ENCODE results near the gene NOX5.

The NOX5 gene

DNA sequence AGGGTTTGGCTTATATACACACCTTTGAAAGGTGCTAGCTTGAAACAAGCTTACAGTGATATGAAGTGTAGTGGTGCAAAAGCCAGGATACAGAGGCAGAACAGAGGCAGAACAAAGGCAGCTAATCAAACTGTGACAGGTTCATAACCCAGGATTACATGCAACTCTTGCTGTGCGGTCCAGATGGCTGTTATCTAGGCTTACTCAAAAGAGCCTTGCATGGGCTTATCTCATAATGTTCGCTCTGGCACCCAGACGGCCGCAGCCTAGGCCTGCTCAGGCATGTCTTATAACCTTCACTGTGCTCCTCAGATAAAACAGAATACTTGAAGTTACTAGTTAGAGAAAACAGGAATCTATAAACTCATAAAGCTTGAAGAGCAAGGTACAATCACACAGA is 22.8 kb upstream of the NOX5 start:
- DNase-seq = no peak

DNA sequence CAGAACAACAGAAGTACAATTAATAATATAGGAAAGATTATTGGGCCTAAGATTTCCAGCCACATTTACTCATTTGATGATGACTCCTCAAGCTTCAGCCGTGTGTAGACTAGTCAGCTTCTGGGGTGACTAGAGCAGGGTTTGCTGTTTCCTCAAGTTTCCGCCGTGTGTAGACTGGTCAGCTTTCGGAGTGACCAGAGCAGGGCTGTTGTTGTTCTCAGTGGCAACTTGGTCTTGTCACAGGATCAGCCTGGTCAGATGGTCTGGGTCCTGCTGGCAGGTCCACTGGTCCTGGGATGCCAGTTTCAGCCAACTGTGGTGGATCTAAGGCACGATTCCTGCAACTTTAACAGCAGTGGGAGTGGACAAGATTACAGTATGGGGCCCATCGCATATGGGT is 21.8 kb upstream of the NOX5 start:
- no peak for DNase-seq

DNA sequence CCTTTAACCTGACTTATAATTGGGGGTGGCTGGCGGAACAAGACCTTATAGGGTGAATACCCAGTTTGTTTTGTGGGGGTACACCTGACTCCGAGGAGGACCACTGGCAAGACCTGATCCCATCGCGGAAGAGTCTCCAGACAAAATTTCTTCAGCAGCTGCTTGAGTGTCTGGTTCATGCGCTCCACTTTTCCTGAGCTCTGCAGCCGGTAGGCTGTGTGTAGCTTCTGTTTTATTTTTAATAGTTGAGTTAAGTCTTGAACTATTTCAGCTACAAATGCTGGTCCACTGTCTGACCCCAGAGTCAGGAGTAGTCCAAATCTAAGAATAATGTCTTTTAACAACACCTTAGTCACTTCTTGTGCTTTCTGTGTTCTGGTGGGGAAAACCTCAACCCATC is 21.2 kb upstream of the NOX5 start:
- DNase-seq = no peak

DNA sequence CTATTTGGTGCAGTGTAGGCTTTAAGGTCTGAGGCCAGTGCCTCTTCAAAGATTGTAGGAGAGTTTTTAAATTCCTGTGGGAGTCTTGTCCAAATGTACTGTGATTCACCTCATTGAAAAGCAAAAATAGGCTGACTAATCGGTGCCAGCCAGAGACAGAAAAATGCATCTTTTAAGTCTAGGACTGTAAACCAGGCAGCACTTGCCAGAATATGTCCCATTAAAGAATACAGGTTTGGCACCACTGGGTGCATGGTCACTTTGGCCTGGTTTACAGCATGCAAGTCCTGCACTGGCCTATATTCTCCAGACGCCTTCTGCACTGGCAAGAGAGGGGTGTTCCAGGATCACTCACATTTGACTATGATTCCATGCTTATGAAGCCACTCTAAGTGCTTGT is 20.3 kb upstream of the NOX5 start:
- DNase-seq = no peak

DNA sequence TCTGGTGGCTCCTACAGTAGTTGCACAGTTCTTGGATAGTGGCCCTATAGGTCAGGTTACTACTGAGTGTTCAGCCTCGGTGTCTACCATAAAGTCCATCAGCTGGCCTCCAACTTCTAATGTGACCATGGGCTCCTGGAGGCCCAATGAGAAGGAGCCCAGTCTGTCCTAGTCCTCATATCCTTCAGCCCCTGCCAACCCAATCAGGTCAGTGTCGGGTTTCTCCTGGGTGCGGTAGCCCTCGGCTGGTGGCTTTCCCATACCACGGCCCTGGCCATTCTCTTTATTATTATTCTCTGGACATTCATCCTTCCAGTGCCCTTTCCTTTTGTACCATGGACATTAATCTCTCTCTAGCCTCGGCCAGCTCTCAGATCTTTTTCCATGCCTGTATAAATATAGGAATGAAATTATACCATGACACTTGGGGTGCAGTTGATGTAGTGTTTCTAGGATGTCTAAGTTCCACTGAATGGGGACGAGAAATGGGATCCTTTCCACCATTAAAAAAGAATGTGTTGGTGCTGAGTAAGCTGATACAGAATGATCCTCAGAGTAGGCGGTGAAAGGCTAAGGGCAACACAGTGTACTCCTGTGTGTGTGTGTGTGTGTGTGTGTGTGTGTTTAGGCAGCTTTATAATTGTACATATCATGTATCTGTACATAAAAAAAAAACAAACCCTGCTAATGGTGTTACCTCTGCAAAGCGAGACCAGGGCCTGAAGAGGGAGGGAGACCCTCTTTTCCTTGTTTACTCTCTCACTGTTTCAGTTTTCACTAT is 19.3 kb upstream of the NOX5 start:
- no peak for DNase-seq

DNA sequence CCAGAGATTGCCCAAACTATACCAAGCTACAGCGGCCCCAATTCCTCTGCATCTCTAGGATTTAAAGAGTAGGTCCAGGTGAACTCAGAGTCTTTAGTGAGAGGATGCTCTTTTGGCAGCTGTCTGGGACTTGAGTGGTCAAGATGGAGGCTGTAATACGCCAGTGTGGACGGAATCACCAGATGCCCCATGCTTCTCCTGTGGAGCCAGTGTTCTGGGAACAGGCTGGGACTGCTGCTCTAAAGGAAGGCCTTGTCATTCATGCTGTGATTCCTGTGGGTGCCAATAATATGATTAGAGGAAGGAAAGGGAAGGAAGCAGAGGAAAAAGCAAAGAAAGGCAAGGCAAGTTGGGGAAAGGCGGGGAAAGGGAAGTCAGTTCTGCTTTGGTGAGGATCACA is 17.4 kb upstream of the NOX5 start:
- DNase-seq = no peak

DNA sequence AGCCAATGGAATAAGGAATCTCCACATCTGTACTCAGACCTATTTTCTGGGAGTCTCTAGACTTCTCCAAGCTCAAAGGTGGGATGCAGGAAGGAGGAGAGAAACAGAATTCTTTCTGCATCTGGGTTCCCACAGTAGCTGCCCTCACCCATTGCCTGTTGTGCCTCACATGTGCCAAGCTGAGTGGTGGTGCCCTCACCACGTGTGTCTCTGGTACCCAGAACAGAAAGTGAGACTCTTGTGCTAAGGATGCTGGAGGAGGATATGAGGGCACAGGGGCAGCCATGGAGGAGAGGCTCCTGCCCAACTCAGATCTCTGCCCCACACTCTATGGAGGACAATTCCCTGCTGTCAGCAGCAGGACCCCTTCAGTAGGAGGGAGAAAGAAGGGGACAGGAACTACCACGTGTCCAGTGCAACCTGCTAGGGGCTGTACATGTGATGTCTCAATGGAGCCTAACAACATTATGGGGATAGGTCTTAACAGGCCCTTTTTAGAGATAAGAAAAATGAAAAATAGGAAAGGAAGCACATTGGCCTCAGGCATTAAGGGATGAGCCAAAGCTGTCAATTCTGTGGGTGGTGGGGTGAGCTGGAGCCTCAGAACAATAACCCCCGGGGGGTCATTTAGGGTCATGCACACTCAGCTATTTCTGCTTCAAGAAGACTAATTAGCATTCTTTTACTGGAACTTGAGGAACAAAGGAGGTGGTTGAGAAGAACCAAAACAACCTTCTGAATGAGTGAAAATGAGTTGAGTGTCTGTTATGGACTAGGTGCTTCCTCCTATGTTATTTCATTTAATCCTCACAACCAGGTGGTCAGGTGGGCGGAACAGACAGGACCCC is 16.3 kb upstream of the NOX5 start:
- no peak for DNase-seq

DNA sequence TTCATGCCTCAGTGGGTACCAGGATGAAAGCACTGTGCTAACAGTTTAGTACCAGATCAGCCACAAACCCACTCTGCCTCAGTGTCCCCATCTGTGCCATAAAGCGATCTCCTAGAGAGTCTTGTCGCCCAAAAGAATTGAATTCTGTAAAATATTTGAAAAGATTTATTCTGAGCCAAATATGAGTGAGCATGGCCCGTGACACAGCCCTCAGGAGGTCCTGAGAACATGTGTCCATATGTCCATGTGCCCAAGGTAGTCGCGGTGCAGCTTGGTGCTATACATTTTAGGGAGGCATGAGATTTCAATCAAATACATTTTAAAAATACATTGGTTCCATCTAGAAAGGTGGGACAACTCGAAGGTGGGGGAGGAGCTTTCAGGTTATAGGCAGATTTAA is 15.4 kb upstream of the NOX5 start:
- DNase-seq = no peak

DNA sequence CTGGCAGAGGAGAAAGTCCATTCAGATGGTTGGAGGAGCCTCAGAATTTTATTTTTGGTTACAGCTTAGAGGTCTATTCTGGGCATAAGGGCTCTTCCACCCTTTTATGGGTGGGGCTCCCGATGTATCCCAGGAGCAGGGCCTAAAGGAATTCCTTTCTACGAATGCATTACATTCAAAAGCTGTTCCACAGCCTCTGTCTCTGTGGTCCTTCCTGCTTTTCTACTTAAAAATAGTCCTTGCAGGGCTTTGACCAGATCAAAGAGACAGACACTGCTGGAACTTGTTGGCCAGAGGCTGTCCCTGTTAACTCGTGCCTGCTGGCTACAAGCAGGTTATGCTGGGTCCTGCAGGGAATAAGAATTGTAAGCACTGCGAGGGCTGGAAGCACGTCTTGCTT is 14.4 kb upstream of the NOX5 start:
- no peak for DNase-seq

DNA sequence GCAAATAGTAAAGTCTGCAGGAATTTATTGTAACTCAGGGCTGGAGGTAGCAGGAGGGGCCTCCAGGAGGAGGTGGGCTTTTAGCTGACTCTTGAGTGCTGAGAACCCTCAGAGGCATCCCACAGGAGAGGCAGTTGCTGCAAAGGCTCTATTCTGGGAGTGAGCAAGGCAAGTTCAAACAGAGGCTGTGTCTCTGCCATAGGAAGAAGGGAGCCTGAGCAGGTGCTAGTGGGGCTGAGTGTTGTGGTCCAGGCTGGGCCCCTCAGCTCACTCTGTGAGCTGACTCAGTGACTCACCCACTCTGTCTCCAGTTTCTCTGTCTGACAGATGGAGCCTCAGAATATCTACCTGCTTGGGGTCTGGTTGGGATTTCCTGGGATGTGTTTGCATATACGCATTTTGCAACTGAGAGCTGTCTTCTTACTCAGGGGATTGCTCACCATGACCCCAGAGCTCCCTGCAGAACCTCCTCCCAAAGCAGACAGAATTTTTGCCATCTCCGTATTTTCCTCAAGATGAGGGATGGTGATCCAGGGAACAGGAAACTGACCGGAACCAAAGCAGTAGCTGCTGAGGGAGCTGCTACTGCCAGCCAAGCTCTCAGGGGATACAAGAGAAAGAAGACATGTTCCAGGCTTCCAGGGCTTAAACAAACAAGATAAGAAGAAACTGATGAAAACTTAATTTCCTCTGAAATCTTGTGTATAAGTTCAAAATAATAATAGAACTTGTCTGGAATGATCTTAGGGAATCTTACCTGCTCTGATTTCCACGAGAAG is 13.6 kb upstream of the NOX5 start:
- DNase-seq = no peak

DNA sequence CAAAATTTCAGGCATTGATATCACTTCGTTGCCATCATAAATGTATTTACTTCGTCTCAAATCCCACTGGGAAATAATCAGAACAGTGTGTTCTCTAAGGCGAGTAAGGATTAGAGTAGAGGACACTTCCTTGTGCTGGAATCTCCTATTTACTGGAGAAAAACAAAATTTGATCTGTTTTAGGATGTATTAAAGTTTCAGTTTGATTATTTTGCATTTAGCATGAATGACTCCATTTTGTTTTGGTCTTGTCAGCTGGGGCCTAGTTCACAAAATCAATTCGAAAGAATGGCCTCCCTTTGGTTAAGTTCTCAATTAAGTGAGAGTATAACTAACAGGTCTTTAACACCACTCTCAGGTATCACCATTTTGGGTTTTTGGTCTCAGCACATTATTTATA is 11.7 kb upstream of the NOX5 start:
- no peak for DNase-seq

DNA sequence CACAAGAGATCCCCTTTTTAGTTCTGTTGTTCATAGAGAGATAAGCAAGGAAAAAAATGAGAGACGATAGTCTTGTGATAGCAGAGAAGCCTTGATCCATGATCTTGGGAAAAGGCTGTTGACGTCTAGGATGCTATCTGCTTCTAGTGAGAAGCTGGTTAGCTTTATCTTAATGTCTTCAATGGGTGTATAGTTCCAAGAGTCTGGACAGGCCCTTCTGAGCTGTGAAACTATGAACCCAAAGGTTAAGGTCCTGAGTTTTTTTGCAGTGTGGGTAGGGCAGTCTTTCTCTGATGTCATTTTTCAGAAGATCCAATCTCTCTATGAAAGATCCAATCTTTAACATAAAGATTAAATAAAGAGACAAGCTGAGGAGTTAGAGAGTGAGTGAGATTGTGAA is 10.5 kb upstream of the NOX5 start:
- no peak for DNase-seq

DNA sequence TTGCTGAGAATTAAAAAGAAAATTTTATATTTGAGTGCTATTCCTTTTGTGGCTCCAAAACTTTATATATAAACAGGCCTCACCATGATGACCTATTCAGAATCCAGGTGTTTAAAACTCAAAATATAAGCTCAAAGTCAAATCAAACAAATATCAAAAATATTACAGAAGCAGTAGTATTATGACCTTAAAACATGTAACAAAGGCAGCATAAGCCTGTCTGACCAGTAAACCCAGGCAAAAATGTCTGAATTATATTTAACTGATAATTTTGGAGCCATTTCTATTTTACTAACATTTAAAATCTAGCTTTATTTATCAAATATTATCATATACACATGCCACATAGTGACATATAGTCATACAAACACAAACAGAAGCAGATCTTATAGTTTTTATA is 6.4 kb upstream of the NOX5 start:
- no peak for DNase-seq

DNA sequence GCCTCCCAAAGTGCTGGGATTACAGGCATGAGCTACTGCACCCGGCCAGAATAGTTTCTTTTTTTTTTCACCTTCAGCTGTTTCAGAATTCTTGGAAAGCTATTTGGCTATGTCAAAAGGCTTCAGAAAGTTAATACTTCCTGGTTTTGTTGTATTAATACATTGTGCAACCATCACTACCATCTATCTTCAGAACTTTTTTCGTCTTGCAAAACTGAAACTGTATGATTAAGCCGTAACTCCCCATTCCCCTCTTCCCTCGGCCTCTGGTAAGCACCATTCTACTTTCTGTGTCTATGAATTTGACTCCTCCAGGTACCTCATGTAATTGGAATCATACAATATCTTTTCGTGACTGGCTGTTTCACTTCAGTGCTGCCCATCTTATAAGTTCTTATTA is 5.2 kb upstream of the NOX5 start:
- DNase-seq = peak; percentile 9

DNA sequence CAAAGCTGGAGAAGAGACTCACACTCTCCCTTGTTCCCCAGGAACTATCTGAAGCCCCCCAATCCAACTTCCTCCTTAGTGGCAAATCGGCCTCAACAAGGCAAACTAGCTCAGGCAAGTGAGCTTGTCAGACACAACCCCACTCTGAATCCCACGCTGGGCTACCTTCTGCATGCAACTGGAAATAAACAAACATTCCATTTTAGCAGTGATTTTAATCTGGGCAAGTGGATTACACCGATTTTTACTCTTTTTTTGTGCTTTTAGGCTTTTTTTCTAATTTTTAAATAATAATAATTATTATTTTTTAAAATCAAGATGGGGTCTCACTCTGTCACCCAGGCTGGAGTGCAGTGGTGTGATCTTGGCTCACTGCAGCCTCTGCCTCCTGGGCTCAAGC is 2.9 kb upstream of the NOX5 start:
- DNase-seq = no peak

DNA sequence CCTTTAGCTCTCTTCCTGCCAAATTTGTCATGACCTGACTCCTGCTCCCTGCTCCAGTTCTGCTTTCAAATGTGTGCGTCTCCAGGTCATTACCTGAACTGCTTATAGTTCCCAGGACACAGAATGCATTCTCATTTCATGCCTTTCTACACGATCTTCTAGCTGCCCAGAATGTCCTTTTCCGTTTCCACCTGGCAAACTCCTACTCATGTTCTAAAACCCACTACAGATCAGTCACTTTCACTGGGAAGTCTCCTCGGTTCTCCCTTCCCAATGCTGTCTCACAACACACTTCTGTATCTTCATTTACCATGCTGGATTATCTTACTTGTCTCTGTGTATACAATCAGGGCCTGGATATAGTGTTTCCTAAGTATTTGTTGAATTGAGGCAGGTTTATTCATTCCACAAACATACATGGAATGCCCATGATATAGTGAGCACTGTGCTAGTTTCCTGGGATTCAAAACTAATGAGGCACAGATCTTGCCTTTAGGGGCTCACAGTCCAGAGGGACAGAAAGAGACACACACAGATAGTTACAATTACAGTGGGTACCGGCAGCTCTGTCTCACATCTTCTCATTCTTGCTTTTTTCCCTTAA is 1.6 kb upstream of the NOX5 start:
- no peak for DNase-seq

DNA sequence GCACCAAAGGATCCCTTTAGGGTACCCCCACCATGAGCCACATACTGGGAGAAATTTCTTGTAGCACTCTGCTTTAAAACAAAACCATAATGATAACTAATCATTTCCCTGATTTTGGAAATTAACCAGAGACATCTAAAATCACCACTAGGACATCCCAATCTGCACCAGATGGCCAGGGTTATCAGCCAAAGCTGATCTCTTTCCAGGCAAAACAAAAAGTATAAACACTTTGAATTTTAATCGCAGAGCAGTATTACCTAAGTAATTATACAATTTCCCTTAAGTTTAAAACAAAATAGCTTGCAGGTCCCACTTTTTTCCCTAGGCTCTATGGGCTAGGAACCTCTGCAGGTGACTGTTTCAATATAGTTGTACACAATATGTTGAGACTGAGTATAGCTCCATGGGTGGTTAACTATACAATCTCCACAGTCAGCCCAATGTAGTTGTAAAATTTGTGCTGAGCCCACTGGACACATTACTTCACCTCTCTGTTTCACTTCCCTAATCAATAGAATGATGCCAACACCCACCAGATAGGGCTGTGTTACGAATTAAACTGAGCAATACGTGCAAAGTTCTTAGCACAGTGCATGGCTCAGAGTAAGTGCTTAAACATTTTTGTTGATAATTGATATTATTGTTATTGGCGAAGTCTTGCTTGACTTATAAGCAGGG is 629 bp upstream of the NOX5 start:
- DNase-seq = no peak

DNA sequence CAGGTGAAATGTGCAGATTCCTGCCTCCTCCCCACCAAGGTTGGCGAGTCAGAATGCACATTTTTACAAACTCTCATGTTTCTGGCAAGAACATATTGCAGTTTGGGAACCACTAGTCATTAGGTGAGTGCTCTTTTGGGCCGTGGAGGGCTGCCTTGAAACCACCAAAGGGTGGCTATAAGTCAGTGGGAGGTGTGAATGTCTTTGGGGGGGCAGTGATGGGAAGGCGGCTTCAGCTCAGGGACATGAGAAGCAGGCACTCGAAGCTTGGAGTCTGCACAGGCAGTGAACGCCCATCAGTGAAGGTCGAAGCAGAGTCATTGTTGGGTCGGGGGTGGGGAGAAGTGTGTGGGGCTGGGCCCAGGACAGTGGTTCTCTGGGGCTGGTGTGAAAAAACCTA is 1.1 kb downstream of the NOX5 start:
- DNase-seq = no peak

DNA sequence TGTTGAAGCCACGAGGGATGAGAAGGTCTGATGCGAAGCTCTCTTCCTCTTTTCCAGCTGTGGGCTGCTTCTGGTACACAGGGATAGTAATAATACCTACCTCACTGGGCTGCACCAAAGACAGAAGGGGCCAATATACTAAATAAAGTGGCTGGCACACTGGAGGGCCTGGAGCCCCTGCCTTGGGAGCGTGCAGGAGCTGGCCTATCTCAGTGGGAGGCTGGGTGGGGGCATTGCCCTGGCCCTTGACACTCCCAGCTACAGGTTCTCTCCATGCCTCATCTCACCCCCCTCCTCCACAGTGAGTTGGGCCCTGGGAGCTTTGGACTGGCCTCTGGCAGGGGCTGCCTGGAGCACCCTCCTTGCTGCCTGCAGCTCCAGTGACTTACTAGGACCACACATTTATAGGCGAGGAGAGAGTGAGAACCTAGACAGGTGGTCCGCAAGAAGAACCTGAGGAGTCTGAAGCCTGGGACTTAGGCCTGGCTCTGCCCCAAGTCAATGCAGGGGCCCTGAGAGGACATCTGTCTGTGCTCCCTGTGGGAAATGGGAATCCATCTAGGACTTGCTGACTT is 1.6 kb downstream of the NOX5 start:
- DNase-seq = no peak

DNA sequence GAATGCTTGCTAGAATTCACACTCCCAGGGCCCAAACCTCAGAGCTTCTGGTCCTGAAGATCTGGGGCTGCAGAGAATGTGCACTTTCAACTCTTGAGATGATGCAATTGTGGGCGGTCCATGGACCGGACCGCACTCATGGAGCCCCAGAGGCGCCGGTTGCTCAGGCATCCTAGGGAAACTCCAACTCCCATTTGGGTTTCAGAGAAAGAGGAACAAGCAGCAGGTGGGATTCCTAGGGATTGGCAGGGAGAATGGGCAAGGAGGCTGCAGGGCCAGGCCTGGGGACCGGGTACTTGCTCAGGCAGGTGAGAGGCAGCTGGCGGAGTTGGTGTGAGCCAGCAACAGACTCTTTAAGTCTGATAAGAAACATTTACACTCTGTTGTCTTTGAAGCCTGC is 3.5 kb downstream of the NOX5 start:
- no peak for DNase-seq

DNA sequence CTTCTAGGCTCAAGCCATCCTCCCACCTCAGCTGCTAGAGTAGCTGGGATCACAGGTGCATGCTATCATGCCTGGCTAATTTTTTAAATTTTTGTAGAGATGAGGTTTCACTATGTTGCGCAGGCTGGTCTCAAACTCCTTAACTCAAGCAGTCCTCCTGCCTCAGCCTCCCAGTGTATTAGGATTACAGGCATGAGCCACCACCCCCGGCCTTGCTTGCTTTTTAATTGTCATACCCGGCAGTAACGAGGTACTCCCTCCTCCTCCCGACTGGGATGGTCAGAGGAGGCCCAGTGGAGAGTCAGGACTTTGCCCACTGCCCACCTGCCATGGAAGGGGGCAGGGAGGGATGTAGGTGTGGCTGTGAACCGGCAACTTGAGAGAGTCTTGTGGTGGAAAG is 4.5 kb downstream of the NOX5 start:
- DNase-seq = no peak

DNA sequence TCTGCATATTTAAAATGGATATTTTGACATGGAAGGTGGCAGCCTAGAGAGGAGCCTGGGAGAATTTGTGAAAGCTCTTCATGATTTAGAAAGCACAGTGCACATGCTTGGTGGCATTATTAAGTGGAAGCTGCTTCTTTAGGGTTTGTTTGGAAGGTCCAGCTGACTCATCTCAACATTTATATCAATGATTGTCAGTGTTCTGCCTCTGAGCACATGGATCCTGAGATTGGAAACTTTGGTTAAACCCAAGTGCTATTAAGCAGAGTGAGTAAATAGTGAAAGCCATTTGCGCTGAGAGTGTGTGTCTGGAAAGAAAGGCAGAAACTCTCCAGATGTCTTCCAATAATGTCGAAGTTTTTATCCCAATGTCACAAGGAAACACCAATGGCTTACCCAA is 7.4 kb downstream of the NOX5 start:
- no peak for DNase-seq
